Peyer's patch (tissue), 4 donors: ENCODE measurements around the gene STUB1.

Source experiments
- POLR2A ChIP-seq, 2 donors: fragments of 450-650 bp; IDR thresholded peaks; one replicate each; pipeline ENCODE4 v1.5.1; 2017; ENCODE audit warnings: antibody characterized with exemption in 2 of 2, mild to moderate bottlenecking in 2 of 2, moderate library complexity in 2 of 2
- TF ChIP-seq, protein P1 (sequence below), 6 experiments: fragments of 450-650 bp in 4 of 6; fragments of 200-600 bp in 2 of 6; sonication (generic) in 1 of 6; IDR thresholded peaks; one replicate each; pipeline ENCODE4 v1.5.1; 2017 to 2019; ENCODE audit warnings: antibody characterized with exemption in 6 of 6, mild to moderate bottlenecking in 3 of 6, moderate library complexity in 1 of 6

DNA sequence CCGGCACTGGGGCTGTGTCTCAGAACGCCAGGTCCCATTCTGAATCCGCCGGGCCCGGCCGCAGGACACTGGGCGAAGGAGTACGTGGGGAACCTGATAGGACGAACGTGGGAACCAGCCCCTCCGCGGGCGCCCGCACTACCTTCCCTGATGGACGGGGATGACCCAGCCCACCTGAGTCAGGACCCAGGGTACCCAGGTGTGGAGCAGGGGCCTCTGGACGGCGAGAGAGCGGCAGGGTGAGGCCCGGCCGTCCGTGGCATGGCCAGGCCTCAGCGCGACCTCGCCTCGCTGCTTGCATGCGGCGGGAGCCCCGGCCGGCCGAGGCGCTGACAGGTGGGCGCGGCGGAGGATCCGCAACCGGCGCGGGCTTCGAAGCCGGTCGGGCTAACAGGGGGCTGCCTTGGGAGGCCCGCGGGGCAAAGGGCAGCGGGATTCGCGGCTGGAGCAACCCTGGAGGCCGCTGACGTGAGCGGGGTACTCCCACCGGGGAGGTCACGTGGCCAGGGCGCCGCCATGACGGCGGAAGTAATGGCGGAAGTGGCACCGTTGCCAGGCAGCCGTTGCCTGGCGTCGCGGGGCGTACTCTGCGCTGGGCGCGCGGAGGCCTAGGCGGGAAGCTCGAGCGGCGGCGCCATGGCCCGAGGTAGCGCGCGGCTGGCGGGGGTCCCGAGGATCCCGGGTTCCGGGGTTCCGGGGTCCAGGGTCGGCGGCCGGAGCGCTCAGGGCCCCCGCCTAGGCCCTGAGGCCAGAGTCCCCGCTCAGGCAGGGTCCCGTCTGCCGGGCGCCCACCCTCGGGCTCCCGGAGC lies 31.2 kb upstream of the STUB1 start, which contains the start of gene WDR90:
- TF ChIP-seq, protein P1, sequence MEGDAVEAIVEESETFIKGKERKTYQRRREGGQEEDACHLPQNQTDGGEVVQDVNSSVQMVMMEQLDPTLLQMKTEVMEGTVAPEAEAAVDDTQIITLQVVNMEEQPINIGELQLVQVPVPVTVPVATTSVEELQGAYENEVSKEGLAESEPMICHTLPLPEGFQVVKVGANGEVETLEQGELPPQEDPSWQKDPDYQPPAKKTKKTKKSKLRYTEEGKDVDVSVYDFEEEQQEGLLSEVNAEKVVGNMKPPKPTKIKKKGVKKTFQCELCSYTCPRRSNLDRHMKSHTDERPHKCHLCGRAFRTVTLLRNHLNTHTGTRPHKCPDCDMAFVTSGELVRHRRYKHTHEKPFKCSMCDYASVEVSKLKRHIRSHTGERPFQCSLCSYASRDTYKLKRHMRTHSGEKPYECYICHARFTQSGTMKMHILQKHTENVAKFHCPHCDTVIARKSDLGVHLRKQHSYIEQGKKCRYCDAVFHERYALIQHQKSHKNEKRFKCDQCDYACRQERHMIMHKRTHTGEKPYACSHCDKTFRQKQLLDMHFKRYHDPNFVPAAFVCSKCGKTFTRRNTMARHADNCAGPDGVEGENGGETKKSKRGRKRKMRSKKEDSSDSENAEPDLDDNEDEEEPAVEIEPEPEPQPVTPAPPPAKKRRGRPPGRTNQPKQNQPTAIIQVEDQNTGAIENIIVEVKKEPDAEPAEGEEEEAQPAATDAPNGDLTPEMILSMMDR (IDR thresholded peaks at IDR 0.05), result no peak
- peak; percentile 57 to 83 for TF ChIP-seq POLR2A (IDR thresholded peaks at IDR 0.05)
